B cell (primary cell): ENCODE data around the gene RASSF9. TPM values are rescaled to one million over a fixed set of nuclear protein-coding genes. Genes with fewer than 3 reads are reported as not detected.

ENCODE experiments used
- ATAC-seq: fragments of 200-7000 bp; cut with Tn5 transposase; one replicate; pipeline ENCODE4 v1.10.0; 2021; ENCODE audit warnings: low read depth, mild to moderate bottlenecking, moderate number of reproducible peaks, moderate library complexity
- CTCF ChIA-PET: fragments of 350-600 bp; sonication (Branson Sonifier 250); formaldehyde crosslinking; loops from one replicate; lab custom pipeline; 2021; ENCODE audit warnings: antibody characterized with exemption, inconsistent platforms; lab: Charles Lee
- POLR2A ChIA-PET: fragments of 350-600 bp; sonication (Branson Sonifier 250); formaldehyde crosslinking; loops from one replicate; lab custom pipeline; 2021; ENCODE audit warnings: antibody characterized with exemption; lab: Charles Lee
- DNase-seq: peaks from one replicate; pipeline ENCODE4 v3.0.0; 2013
- H2AFZ ChIP-seq: 2 replicates; pipeline ENCODE4 v1.6.1; 2012; ENCODE audit warnings: mild to moderate bottlenecking, low read depth, low read length; ENCODE audit not compliant: insufficient read depth, poor library complexity, severe bottlenecking
- H3K27ac ChIP-seq, 2 donors: 1 replicate in 1 of 2; 2 replicates in 1 of 2; pipeline ENCODE4 v1.5.1; 2012 to 2013; ENCODE audit warnings: low read length in 2 of 2, mild to moderate bottlenecking in 2 of 2, moderate library complexity in 1 of 2
- H3K27me3 ChIP-seq, 4 experiments: fragments of 200-600 bp in 1 of 4; sonication (generic) in 1 of 4; replicated peaks in 1 of 4; 1 replicate in 2 of 4; 2 replicates in 2 of 4; pipeline versions ENCODE4 v1.6.1 to v1.7.0; 2013 to 2016; ENCODE audit warnings: low read length in 3 of 4, mild to moderate bottlenecking in 2 of 4, mixed read lengths in 1 of 4, moderate library complexity in 1 of 4; ENCODE audit not compliant: insufficient read depth in 4 of 4, control insufficient read depth in 3 of 4; ENCODE audit errors: control extremely low read depth in 1 of 4
- H3K36me3 ChIP-seq, 2 experiments: replicated peaks in 1 of 2; 1 replicate in 1 of 2; 2 replicates in 1 of 2; pipeline versions ENCODE4 v1.6.1 to v1.7.1; 2013; ENCODE audit warnings: low read length in 1 of 2; ENCODE audit not compliant: insufficient read depth in 2 of 2, control insufficient read depth in 1 of 2; ENCODE audit errors: control extremely low read depth in 1 of 2, extremely low read depth in 1 of 2
- H3K4me1 ChIP-seq, 2 donors: fragments of 200-600 bp in 1 of 2; sonication (generic) in 1 of 2; 1 replicate in 1 of 2; 2 replicates in 1 of 2; pipeline versions ENCODE4 v1.5.1 to v1.6.1; 2013 to 2017; ENCODE audit warnings: low read length in 2 of 2; ENCODE audit not compliant: control insufficient read depth in 2 of 2, insufficient read depth in 2 of 2
- H3K4me2 ChIP-seq: replicated peaks from 2 replicates; pipeline ENCODE3; 2012; ENCODE audit warnings: mild to moderate bottlenecking, low read depth, low read length; ENCODE audit not compliant: poor library complexity, severe bottlenecking
- H3K4me3 ChIP-seq, 5 experiments: fragments of 200-600 bp in 1 of 5; sonication (generic) in 1 of 5; 1 replicate in 3 of 5; 2 replicates in 2 of 5; pipeline versions ENCODE4 v1.5.1 to v1.7.0; 2011 to 2016; ENCODE audit warnings: low read length in 4 of 5, mild to moderate bottlenecking in 4 of 5, low read depth in 2 of 5, control low read depth in 1 of 5, moderate library complexity in 1 of 5; ENCODE audit not compliant: insufficient read depth in 1 of 5; ENCODE audit errors: control extremely low read depth in 1 of 5, extremely low read depth in 1 of 5
- H3K79me2 ChIP-seq: fragments of 200-600 bp; sonication (generic); one replicate; pipeline ENCODE4 v1.6.0; 2016; ENCODE audit warnings: low read length; ENCODE audit not compliant: control insufficient read depth, insufficient read depth
- H3K9ac ChIP-seq: fragments of 200-600 bp; sonication (generic); 2 replicates; pipeline ENCODE4 v1.6.1; 2017; ENCODE audit warnings: mild to moderate bottlenecking, low read length, moderate library complexity
- H3K9me3 ChIP-seq, 3 donors: one replicate each; pipeline versions ENCODE4 v1.6.1 to v1.7.1; 2013; ENCODE audit warnings: low read length in 2 of 3; ENCODE audit not compliant: control insufficient read depth in 2 of 3, insufficient read depth in 1 of 3; ENCODE audit errors: control extremely low read depth in 1 of 3
- H4K20me1 ChIP-seq: 2 replicates; pipeline ENCODE4 v1.6.0; 2012; ENCODE audit warnings: mild to moderate bottlenecking, low read length; ENCODE audit not compliant: insufficient read depth, control insufficient read depth, poor library complexity, severe bottlenecking
- H3K27ac Mint-ChIP-seq: one replicate; pipeline ENCODE4 v1.8.0; 2021; ENCODE audit warnings: mixed read lengths
- H3K27me3 Mint-ChIP-seq: one replicate; pipeline ENCODE4 v1.8.0; 2021; ENCODE audit warnings: mixed read lengths
- H3K4me1 Mint-ChIP-seq: one replicate; pipeline ENCODE4 v1.8.0; 2021; ENCODE audit warnings: mixed read lengths
- H3K4me3 Mint-ChIP-seq: one replicate; pipeline ENCODE4 v1.8.0; 2021; ENCODE audit warnings: mixed read lengths
- H3K9me3 Mint-ChIP-seq: one replicate; pipeline ENCODE4 v1.8.0; 2022; ENCODE audit warnings: mixed read lengths; ENCODE audit not compliant: insufficient read depth
- EZH2 ChIP-seq: IDR thresholded peaks from 2 replicates; pipeline ENCODE4 v1.6.1; 2012; ENCODE audit warnings: borderline replicate concordance, low read depth, mild to moderate bottlenecking, moderate library complexity, low read length; ENCODE audit not compliant: insufficient read depth, poor library complexity, severe bottlenecking
- intact Hi-C: fragments of 100-400 bp; cut with micrococcal nuclease; formaldehyde crosslinking; loops from one replicate; pipeline ENCODE4 v1.10.0; 2022
- polyA plus RNA-seq: library from polyadenylated mRNA; depleted of rRNA; stranded (reverse); fragments of >200 nt; gene quantifications from 2 replicates; pipeline ENCODE4 v1.2.3, GENCODE V29; 2012
- total RNA-seq, 2 donors: library from RNA; stranded (reverse); fragments of 120-200 nt in 1 of 2; gene quantifications; 1 replicate in 1 of 2; 2 replicates in 1 of 2; pipeline versions ENCODE4 v1.2.3 to v1.2.4, GENCODE V29; 2013 to 2022
- TF ChIP-seq, protein P1 (sequence below): fragments of 200-600 bp; IDR thresholded peaks from one replicate; pipeline ENCODE4 v1.8.0; 2022; ENCODE audit warnings: antibody characterized with exemption, mild to moderate bottlenecking

The RASSF9 gene
- total and polyA plus RNA-seq, 2 donors (not counting 1 experiment from before 2014, with no cell fraction given), result not detected

DNA sequence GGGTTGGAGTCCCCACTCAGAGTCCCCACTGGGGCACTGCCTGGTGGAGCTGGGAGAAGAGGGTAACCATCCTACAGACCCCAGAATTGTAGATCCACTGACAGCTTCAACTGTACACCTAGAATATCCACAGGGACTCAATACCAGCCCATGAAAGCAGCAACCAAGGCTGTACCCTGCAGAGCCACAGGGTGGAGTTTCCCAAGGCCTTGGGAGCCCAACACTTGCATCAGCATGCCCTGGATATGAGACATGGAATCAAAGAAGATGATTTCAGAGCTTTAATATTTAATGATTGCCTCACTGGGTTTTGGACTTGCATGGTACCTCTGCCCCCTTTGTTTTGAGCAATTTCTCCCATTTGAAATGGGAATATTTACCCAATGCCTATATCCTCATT, 80.4 kb downstream of the RASSF9 start:
- H3K9me3 Mint-ChIP-seq, result peaks cover 12% of the 10 kb centered on the region
- Histone ChIP-seq H2AFZ (no peak overlapping the region), H3K4me2 (no peak overlapping the region)

More for the DNA sequence above, 80.4 kb downstream of the RASSF9 start:
- TF ChIP-seq, protein P1, sequence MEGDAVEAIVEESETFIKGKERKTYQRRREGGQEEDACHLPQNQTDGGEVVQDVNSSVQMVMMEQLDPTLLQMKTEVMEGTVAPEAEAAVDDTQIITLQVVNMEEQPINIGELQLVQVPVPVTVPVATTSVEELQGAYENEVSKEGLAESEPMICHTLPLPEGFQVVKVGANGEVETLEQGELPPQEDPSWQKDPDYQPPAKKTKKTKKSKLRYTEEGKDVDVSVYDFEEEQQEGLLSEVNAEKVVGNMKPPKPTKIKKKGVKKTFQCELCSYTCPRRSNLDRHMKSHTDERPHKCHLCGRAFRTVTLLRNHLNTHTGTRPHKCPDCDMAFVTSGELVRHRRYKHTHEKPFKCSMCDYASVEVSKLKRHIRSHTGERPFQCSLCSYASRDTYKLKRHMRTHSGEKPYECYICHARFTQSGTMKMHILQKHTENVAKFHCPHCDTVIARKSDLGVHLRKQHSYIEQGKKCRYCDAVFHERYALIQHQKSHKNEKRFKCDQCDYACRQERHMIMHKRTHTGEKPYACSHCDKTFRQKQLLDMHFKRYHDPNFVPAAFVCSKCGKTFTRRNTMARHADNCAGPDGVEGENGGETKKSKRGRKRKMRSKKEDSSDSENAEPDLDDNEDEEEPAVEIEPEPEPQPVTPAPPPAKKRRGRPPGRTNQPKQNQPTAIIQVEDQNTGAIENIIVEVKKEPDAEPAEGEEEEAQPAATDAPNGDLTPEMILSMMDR, result no peak
- TF ChIP-seq EZH2, result no peak
- POLR2A ChIA-PET, result no interaction called here
- H3K79me2 ChIP-seq, result no peaks in the 10 kb centered on the region
- DNase-seq (no peak), ATAC-seq (no peak)
- CTCF ChIA-PET, result no interaction called here
- H3K4me1 ChIP-seq, result no peaks in the 10 kb centered on the region
- Mint-ChIP-seq H3K27ac (no peak overlapping the region), H3K4me3 (no peak overlapping the region), H3K27me3 (no peaks in the 10 kb centered on the region), H3K4me1 (no peaks in the 10 kb centered on the region)
- H3K27me3 ChIP-seq, result no peaks in the 10 kb centered on the region
- H3K36me3 ChIP-seq, result no peaks in the 10 kb centered on the region
- H4K20me1 ChIP-seq, result no peaks in the 10 kb centered on the region
- peaks cover 0 to 8% (median 4%) of the 10 kb centered on the region in 3 donors for H3K9me3 ChIP-seq
- intact Hi-C loops, result no loop called here
- no peak overlapping the region for H3K9ac ChIP-seq
- no peak overlapping the region for H3K27ac ChIP-seq
- H3K4me3 ChIP-seq, result no peak overlapping the region

Other genes starting within 250 kb of the RASSF9 start
- gene NTS, start 37.9 kb upstream of the RASSF9 start, total RNA-seq, result not detected in 2 replicates
- gene NTS, start 37.9 kb upstream of the RASSF9 start, polyA plus RNA-seq, result not detected in 2 replicates